Activated naive CD8-positive, alpha-beta T cell treated with anti-CD3 and anti-CD28 coated beads for 36 hours (primary cell): ENCODE results near the gene GIT2. TPM values are rescaled to one million over a fixed set of nuclear protein-coding genes. Genes with fewer than 3 reads are reported as not detected.

Experiments used
- DNase-seq: peaks from one replicate; pipeline ENCODE4 v3.0.0; 2021
- H3K27ac Mint-ChIP-seq: one replicate; pipeline ENCODE4 v1.8.0; 2022; ENCODE audit warnings: mild to moderate bottlenecking, moderate library complexity, mixed read lengths
- H3K27me3 Mint-ChIP-seq: one replicate; pipeline ENCODE4 v1.8.0; 2022; ENCODE audit warnings: mild to moderate bottlenecking, mixed read lengths
- H3K36me3 Mint-ChIP-seq: one replicate; pipeline ENCODE4 v1.8.0; 2021; ENCODE audit warnings: mild to moderate bottlenecking, mixed read lengths
- H3K4me1 Mint-ChIP-seq: one replicate; pipeline ENCODE4 v1.8.0; 2021; ENCODE audit warnings: mixed read lengths
- H3K4me3 Mint-ChIP-seq: one replicate; pipeline ENCODE4 v1.8.0; 2022; ENCODE audit warnings: mild to moderate bottlenecking, moderate library complexity, mixed read lengths
- H3K9me3 Mint-ChIP-seq: one replicate; pipeline ENCODE4 v1.8.0; 2022; ENCODE audit warnings: mixed read lengths
- total RNA-seq, 2 experiments: library from RNA; stranded (reverse); gene quantifications; one replicate each; pipeline ENCODE4 v1.2.3, GENCODE V29; 2021

The GIT2 gene
- 10 to 100 TPM; 50.6 to 51.0 TPM for total RNA-seq

GRCh38 chr12:109995686-109996482 is at the start of gene GIT2:
TSS of gene GIT2 (minus strand) at chr12:109996368. CDS start at chr12:109996224, 144 bp downstream.
- Mint-ChIP-seq H3K4me3 (peak within 1 kb of the TSS; percentile 95), H3K27ac (peak within 1 kb of the TSS; percentile 89), H3K9me3 (no peaks in the 10 kb centered on the region), H3K27me3 (no peaks in the 10 kb centered on the region), H3K36me3 (peaks cover 13% of the 10 kb centered on the region), H3K4me1 (peaks cover 56% of the 10 kb centered on the region)
- peak; percentile 98 for DNase-seq

- H3K4me1 Mint-ChIP-seq: peaks cover 35% of the 10 kb centered on the region
- no peaks in the 10 kb centered on the region for H3K27me3 Mint-ChIP-seq
- H3K4me3 Mint-ChIP-seq: no peak overlapping the region
- H3K36me3 Mint-ChIP-seq: peaks cover 20% of the 10 kb centered on the region
- no peak for DNase-seq
- H3K9me3 Mint-ChIP-seq: no peaks in the 10 kb centered on the region
- peak overlapping the region; percentile 83 for H3K27ac Mint-ChIP-seq
Observed at GRCh38 chr12:110042264-110042663, 46.1 kb upstream of the GIT2 start.

- peak; percentile 12 for DNase-seq
- H3K4me1 Mint-ChIP-seq: peaks cover 30% of the 10 kb centered on the region
- H3K36me3 Mint-ChIP-seq: peaks cover 32% of the 10 kb centered on the region
- H3K27ac Mint-ChIP-seq: peak overlapping the region; percentile 88
- no peak overlapping the region for H3K4me3 Mint-ChIP-seq
- H3K27me3 Mint-ChIP-seq: no peaks in the 10 kb centered on the region
- H3K9me3 Mint-ChIP-seq: no peaks in the 10 kb centered on the region
Observed at GRCh38 chr12:110039085-110039807, 43.1 kb upstream of the GIT2 start.

- Mint-ChIP-seq H3K27ac (peak overlapping the region; percentile 68), H3K27me3 (no peaks in the 10 kb centered on the region), H3K4me3 (no peak overlapping the region), H3K36me3 (peaks cover 32% of the 10 kb centered on the region), H3K4me1 (peaks cover 30% of the 10 kb centered on the region), H3K9me3 (no peaks in the 10 kb centered on the region)
- no peak for DNase-seq
Observed at GRCh38 chr12:110038741-110039084, 42.5 kb upstream of the GIT2 start.

- peaks cover 27% of the 10 kb centered on the region for H3K36me3 Mint-ChIP-seq
- H3K4me1 Mint-ChIP-seq: peaks cover 25% of the 10 kb centered on the region
- H3K4me3 Mint-ChIP-seq: no peak overlapping the region
- H3K9me3 Mint-ChIP-seq: no peaks in the 10 kb centered on the region
- no peak for DNase-seq
- no peak overlapping the region for H3K27ac Mint-ChIP-seq
- H3K27me3 Mint-ChIP-seq: no peaks in the 10 kb centered on the region
Observed at GRCh38 chr12:110037315-110037714, 41.1 kb upstream of the GIT2 start.

GRCh38 chr12:110035534-110036104 is 39.5 kb upstream of the GIT2 start:
- Mint-ChIP-seq H3K9me3 (no peaks in the 10 kb centered on the region), H3K4me1 (peaks cover 20% of the 10 kb centered on the region), H3K36me3 (peaks cover 21% of the 10 kb centered on the region), H3K27ac (no peak overlapping the region), H3K4me3 (no peak overlapping the region), H3K27me3 (no peaks in the 10 kb centered on the region)
- DNase-seq: no peak

- H3K4me1 Mint-ChIP-seq: peaks cover 7% of the 10 kb centered on the region
- H3K9me3 Mint-ChIP-seq: no peaks in the 10 kb centered on the region
- no peak overlapping the region for H3K4me3 Mint-ChIP-seq
- H3K36me3 Mint-ChIP-seq: peaks cover 14% of the 10 kb centered on the region
- no peaks in the 10 kb centered on the region for H3K27me3 Mint-ChIP-seq
- no peak for DNase-seq
- H3K27ac Mint-ChIP-seq: peak overlapping the region; percentile 21
Observed at GRCh38 chr12:110033888-110034287, 37.7 kb upstream of the GIT2 start.

GRCh38 chr12:110029290-110029815 is 33.2 kb upstream of the GIT2 start:
- H3K27me3 Mint-ChIP-seq: no peaks in the 10 kb centered on the region
- no peak overlapping the region for H3K4me3 Mint-ChIP-seq
- no peaks in the 10 kb centered on the region for H3K9me3 Mint-ChIP-seq
- no peak overlapping the region for H3K27ac Mint-ChIP-seq
- H3K4me1 Mint-ChIP-seq: peaks cover 10% of the 10 kb centered on the region
- H3K36me3 Mint-ChIP-seq: peaks cover 2% of the 10 kb centered on the region
- no peak for DNase-seq

- Mint-ChIP-seq H3K4me1 (peaks cover 10% of the 10 kb centered on the region), H3K4me3 (no peak overlapping the region), H3K27me3 (no peaks in the 10 kb centered on the region)
Observed at GRCh38 chr12:110028323-110028722, 32.2 kb upstream of the GIT2 start.

GRCh38 chr12:110024051-110024450 is 27.9 kb upstream of the GIT2 start:
- peaks cover 8% of the 10 kb centered on the region for H3K4me1 Mint-ChIP-seq
- DNase-seq: no peak
- no peak overlapping the region for H3K4me3 Mint-ChIP-seq
- no peak overlapping the region for H3K27ac Mint-ChIP-seq
- no peaks in the 10 kb centered on the region for H3K27me3 Mint-ChIP-seq
- peaks cover 11% of the 10 kb centered on the region for H3K36me3 Mint-ChIP-seq
- no peaks in the 10 kb centered on the region for H3K9me3 Mint-ChIP-seq

More at GRCh38 chr12:110028323-110028722, 32.2 kb upstream of the GIT2 start:
- no peak for DNase-seq
- H3K9me3 Mint-ChIP-seq: no peaks in the 10 kb centered on the region
- H3K36me3 Mint-ChIP-seq: peaks cover 5% of the 10 kb centered on the region
- H3K27ac Mint-ChIP-seq: no peak overlapping the region

- Mint-ChIP-seq H3K27ac (no peak overlapping the region), H3K9me3 (no peaks in the 10 kb centered on the region), H3K4me3 (no peak overlapping the region), H3K27me3 (no peaks in the 10 kb centered on the region), H3K4me1 (peaks cover 8% of the 10 kb centered on the region), H3K36me3 (peaks cover 11% of the 10 kb centered on the region)
- no peak for DNase-seq
Observed at GRCh38 chr12:110023059-110023980, 27.2 kb upstream of the GIT2 start.

GRCh38 chr12:110020956-110021355 is 24.8 kb upstream of the GIT2 start:
- Mint-ChIP-seq H3K36me3 (peaks cover 11% of the 10 kb centered on the region), H3K4me1 (peaks cover 4% of the 10 kb centered on the region), H3K4me3 (no peak overlapping the region), H3K9me3 (no peaks in the 10 kb centered on the region), H3K27me3 (no peaks in the 10 kb centered on the region), H3K27ac (no peak overlapping the region)
- DNase-seq: no peak

- DNase-seq: no peak
- peaks cover 42% of the 10 kb centered on the region for H3K4me1 Mint-ChIP-seq
- peaks cover 29% of the 10 kb centered on the region for H3K36me3 Mint-ChIP-seq
- peak overlapping the region; percentile 83 for H3K27ac Mint-ChIP-seq
- H3K4me3 Mint-ChIP-seq: no peak overlapping the region
- no peaks in the 10 kb centered on the region for H3K27me3 Mint-ChIP-seq
- no peaks in the 10 kb centered on the region for H3K9me3 Mint-ChIP-seq
Observed at GRCh38 chr12:110015132-110015531, 19.0 kb upstream of the GIT2 start.

GRCh38 chr12:110012659-110013058 is 16.5 kb upstream of the GIT2 start:
- peaks cover 33% of the 10 kb centered on the region for H3K36me3 Mint-ChIP-seq
- no peak overlapping the region for H3K4me3 Mint-ChIP-seq
- H3K27me3 Mint-ChIP-seq: no peaks in the 10 kb centered on the region
- H3K9me3 Mint-ChIP-seq: peaks cover 1% of the 10 kb centered on the region
- no peak for DNase-seq
- H3K4me1 Mint-ChIP-seq: peaks cover 62% of the 10 kb centered on the region
- peak overlapping the region; percentile 69 for H3K27ac Mint-ChIP-seq
